Measurements from ENCODE around the gene RRM2. TPM values are rescaled to one million over a fixed set of nuclear protein-coding genes. Genes with fewer than 3 reads are reported as not detected.

The RRM2 gene
- total RNA-seq, 1 experiment from 2014 or later = 163 TPM

DNA sequence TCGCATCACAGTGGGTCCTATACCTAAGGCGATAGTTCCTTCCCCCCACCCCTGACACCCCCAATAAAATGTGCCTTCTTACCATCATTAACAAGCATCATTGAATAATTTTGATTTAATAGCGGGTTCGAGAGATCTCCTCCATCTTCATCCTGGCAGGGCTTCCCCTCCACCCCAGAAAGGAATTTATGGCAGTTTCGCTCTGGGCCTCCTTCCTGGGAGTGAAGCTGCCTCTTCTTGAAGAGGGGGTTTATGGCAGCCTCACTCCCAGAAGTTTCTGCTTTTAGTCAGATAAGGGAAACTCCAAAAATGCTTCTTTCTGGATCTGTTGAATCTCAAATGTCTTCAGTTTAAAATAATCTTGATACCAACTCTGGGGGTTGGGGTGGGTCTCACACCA lies 45.7 kb downstream of the RRM2 start:
- Histone ChIP-seq H3K27ac (ENCODE audit: insufficient read length, low read depth, low read length) (no peak overlapping the region), H3K27me3 (ENCODE audit: insufficient read depth, low read length) (no peaks in the 10 kb centered on the region), H4K91ac (ENCODE audit: insufficient read length, low read depth, low read length) (no peak overlapping the region), H2BK5ac (ENCODE audit: insufficient read length, low read length) (no peak overlapping the region), H3K4me2 (ENCODE audit: insufficient read depth, insufficient read length, low read length) (no peak overlapping the region), H2AK5ac (ENCODE audit: insufficient read length, low read length) (no peak overlapping the region), H2BK120ac (ENCODE audit: low read depth, low read length, poor library complexity, severe bottlenecking) (no peak overlapping the region), H3K9ac (ENCODE audit: extremely low read depth, insufficient read length, low read length) (no peak overlapping the region), H3K23ac (ENCODE audit: insufficient read length, low read depth, low read length) (no peak overlapping the region), H2BK12ac (ENCODE audit: insufficient read length, low read depth, low read length) (no peak overlapping the region), H4K20me1 (ENCODE audit: control insufficient read depth, insufficient read depth, insufficient read length) (peaks cover 5% of the 10 kb centered on the region), H3K56ac (ENCODE audit: insufficient read length, low read depth, low read length) (no peak overlapping the region), H2BK15ac (ENCODE audit: low read depth, low read length) (no peak overlapping the region), H3K9me3 (ENCODE audit: control insufficient read depth, low read depth, low read length) (no peaks in the 10 kb centered on the region), H3T11ph (ENCODE audit: low read length) (no peak overlapping the region), H2BK20ac (ENCODE audit: low read depth, low read length, poor library complexity, severe bottlenecking) (no peak overlapping the region), H3K18ac (ENCODE audit: insufficient read length, low read depth, low read length) (no peak overlapping the region), H3K23me2 (ENCODE audit: insufficient read length, low read depth, low read length, poor library complexity, severe bottlenecking) (no peaks in the 10 kb centered on the region), H3K79me1 (ENCODE audit: insufficient read depth, low read depth, low read length, poor library complexity, severe bottlenecking) (no peaks in the 10 kb centered on the region), H3K14ac (ENCODE audit: insufficient read depth, low read length) (no peak overlapping the region), H3K4me1 (ENCODE audit: insufficient read depth, low read length) (no peaks in the 10 kb centered on the region), H4K5ac (ENCODE audit: insufficient read length, low read depth, low read length) (no peak overlapping the region), H4K8ac (replicated peaks; ENCODE audit: insufficient read length, low read depth, low read length) (no peak overlapping the region), H3K4ac (ENCODE audit: low read depth, low read length) (no peak overlapping the region), H2AFZ (ENCODE audit: low read length) (no peak overlapping the region), H3K79me2 (ENCODE audit: insufficient read depth, low read length) (no peaks in the 10 kb centered on the region)
- Mint-ChIP-seq H3K27me3 (ENCODE audit: low read depth) (no peaks in the 10 kb centered on the region; the same call in none of the 2 replicates), H3K4me1 (peaks cover 15 to 21% of the 10 kb centered on the region in 2 experiments), H3K27ac (peak overlapping the region in 1 of 3 experiments; percentile 25; a peak in 1 of 7 replicates), H3K4me3 (no peak overlapping the region), H3K36me3 (ENCODE audit: insufficient read depth in 1 of 3, low read depth in 3 of 3) (peaks cover 0 to 20% (median 3%) of the 10 kb centered on the region in 3 experiments), H3K9me3 (no peaks in the 10 kb centered on the region; a peak in 1 of 5 replicates)
- DNase-seq = no peak
- TF ChIP-seq, protein P1, sequence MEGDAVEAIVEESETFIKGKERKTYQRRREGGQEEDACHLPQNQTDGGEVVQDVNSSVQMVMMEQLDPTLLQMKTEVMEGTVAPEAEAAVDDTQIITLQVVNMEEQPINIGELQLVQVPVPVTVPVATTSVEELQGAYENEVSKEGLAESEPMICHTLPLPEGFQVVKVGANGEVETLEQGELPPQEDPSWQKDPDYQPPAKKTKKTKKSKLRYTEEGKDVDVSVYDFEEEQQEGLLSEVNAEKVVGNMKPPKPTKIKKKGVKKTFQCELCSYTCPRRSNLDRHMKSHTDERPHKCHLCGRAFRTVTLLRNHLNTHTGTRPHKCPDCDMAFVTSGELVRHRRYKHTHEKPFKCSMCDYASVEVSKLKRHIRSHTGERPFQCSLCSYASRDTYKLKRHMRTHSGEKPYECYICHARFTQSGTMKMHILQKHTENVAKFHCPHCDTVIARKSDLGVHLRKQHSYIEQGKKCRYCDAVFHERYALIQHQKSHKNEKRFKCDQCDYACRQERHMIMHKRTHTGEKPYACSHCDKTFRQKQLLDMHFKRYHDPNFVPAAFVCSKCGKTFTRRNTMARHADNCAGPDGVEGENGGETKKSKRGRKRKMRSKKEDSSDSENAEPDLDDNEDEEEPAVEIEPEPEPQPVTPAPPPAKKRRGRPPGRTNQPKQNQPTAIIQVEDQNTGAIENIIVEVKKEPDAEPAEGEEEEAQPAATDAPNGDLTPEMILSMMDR (conservative IDR thresholded peaks at IDR 0.05) = no peak
- no CpG with 5 or more reads among the region's 5 CpGs for WGBS (ENCODE audit: extremely low coverage, insufficient read length, low lambda C conversion rate)
